Smooth muscle cell (in vitro differentiated cells): ENCODE data around the gene L3MBTL2. TPM values are rescaled to one million over a fixed set of nuclear protein-coding genes. Genes with fewer than 3 reads are reported as not detected.

Source experiments
- DNase-seq: peaks from one replicate; lab custom pipeline; 2025; ENCODE audit not compliant: unreplicated experiment; lab: John Stamatoyannopoulos, UW
- H2AFZ ChIP-seq: fragments of 200-600 bp; sonication (generic); 2 replicates; pipeline ENCODE4 v1.6.0; 2016; ENCODE audit warnings: antibody characterized with exemption, low read depth, mild to moderate bottlenecking
- H3F3A ChIP-seq: fragments of 200-600 bp; sonication (generic); 2 replicates; pipeline ENCODE4 v1.6.0; 2017; ENCODE audit warnings: antibody characterized with exemption, low read depth
- H3K27ac ChIP-seq: fragments of 200-600 bp; sonication (generic); 2 replicates; pipeline ENCODE4 v1.5.1; 2016; ENCODE audit warnings: low read depth, mild to moderate bottlenecking
- H3K27me3 ChIP-seq: fragments of 200-600 bp; sonication (generic); 2 replicates; pipeline ENCODE4 v1.6.1; 2016; ENCODE audit warnings: low read depth, mild to moderate bottlenecking
- H3K36me3 ChIP-seq: fragments of 200-600 bp; sonication (generic); 2 replicates; pipeline ENCODE4 v1.5.1; 2016; ENCODE audit warnings: low read depth
- H3K4me1 ChIP-seq: fragments of 200-600 bp; sonication (generic); 2 replicates; pipeline ENCODE4 v1.5.1; 2016; ENCODE audit warnings: low read depth
- H3K4me2 ChIP-seq: fragments of 200-600 bp; sonication (generic); 2 replicates; pipeline ENCODE4 v1.6.0; 2016; ENCODE audit warnings: mild to moderate bottlenecking
- H3K4me3 ChIP-seq: fragments of 200-600 bp; sonication (generic); 2 replicates; pipeline ENCODE4 v1.5.1; 2016; ENCODE audit warnings: mild to moderate bottlenecking
- H3K79me2 ChIP-seq: fragments of 200-600 bp; sonication (generic); 2 replicates; pipeline ENCODE4 v1.6.0; 2016; ENCODE audit warnings: low read depth, mild to moderate bottlenecking
- H3K9ac ChIP-seq: fragments of 200-600 bp; sonication (generic); 2 replicates; pipeline ENCODE4 v1.6.0; 2016; ENCODE audit warnings: low read depth
- H3K9me3 ChIP-seq: fragments of 200-600 bp; sonication (generic); replicated peaks from 2 replicates; pipeline ENCODE4 v1.5.1; 2016; ENCODE audit warnings: low read depth
- H4K20me1 ChIP-seq: fragments of 200-600 bp; sonication (generic); 2 replicates; pipeline ENCODE4 v1.6.0; 2016; ENCODE audit warnings: low read depth
- CTCF ChIP-seq: fragments of 200-600 bp; sonication (generic); IDR thresholded peaks from 2 replicates; pipeline ENCODE4 v1.5.1; 2017; ENCODE audit warnings: borderline replicate concordance, mild to moderate bottlenecking, antibody characterized with exemption; ENCODE audit not compliant: insufficient read depth, poor library complexity, severe bottlenecking
- WGBS: methylation state at CpG from one replicate; pipeline ENCODE4 v1.1.7; 2016; ENCODE audit warnings: low lambda C conversion rate; 5-methylcytosine and 5-hydroxymethylcytosine counted together
- polyA plus RNA-seq: library from polyadenylated mRNA; unstranded; fragments of >200 nt; fragmentation: Nextera tagmentation; extraction: Ambion mirVana; gene quantifications from 2 replicates; pipeline ENCODE4 v1.2.1, GENCODE V29; 2016
- total RNA-seq: library from RNA; depleted of rRNA; stranded (reverse); fragments of >200 nt; gene quantifications from 2 replicates; pipeline ENCODE4 v1.2.3, GENCODE V29; 2014

Gene L3MBTL2
- total and polyA plus RNA-seq, 2 experiments from 2014 or later: 10.7 to 15.5 TPM

DNA sequence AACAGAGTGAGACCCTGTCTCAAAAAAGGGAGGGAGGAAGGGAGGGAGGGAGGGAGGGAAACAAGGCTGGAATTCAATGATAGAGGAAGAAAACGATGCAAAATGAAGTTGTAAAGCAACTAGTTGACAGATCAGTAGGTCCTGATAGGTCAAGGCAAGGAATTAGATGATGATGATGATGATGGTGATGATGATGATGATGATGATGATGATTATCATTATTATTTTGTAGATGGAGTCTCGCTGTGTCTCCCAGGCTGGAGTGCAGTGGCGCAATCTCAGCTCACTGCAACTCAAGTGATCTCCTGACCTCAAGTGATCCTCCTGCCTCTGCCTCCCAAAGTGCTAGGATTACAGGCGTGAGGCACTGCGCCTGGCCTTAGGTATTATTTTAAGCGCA, 11.3 kb upstream of the L3MBTL2 start:
- no peak overlapping the region for H3K27ac ChIP-seq
- no peak overlapping the region for H3K9ac ChIP-seq
- no peak overlapping the region for H2AFZ ChIP-seq
- no peaks in the 10 kb centered on the region for H3K36me3 ChIP-seq
- TF ChIP-seq CTCF: no peak
- WGBS: 91% methylated on average over 6 of the region's 6 CpGs
- H3K27me3 ChIP-seq: no peaks in the 10 kb centered on the region
- DNase-seq: no peak
- no peaks in the 10 kb centered on the region for H3K79me2 ChIP-seq
- H3K9me3 ChIP-seq: no peaks in the 10 kb centered on the region
- H3K4me2 ChIP-seq: no peak overlapping the region
- no peak overlapping the region for H3K4me3 ChIP-seq
- H3F3A ChIP-seq: no peaks in the 10 kb centered on the region
- no peaks in the 10 kb centered on the region for H4K20me1 ChIP-seq
- no peaks in the 10 kb centered on the region for H3K4me1 ChIP-seq

GRCh38 chr22:41197038-41197972, 7.8 kb upstream of the L3MBTL2 start:
- H3K4me1 ChIP-seq: no peaks in the 10 kb centered on the region
- H3K4me3 ChIP-seq: peak overlapping the region; percentile 74
- H3K36me3 ChIP-seq: no peaks in the 10 kb centered on the region
- H2AFZ ChIP-seq: peak overlapping the region; percentile 86
- peaks cover 7% of the 10 kb centered on the region for H3K27me3 ChIP-seq
- H3F3A ChIP-seq: no peaks in the 10 kb centered on the region
- no peak overlapping the region for H3K27ac ChIP-seq
- no peak for TF ChIP-seq CTCF
- peak; percentile 55 for DNase-seq
- H3K9me3 ChIP-seq: no peaks in the 10 kb centered on the region
- peak overlapping the region; percentile 97 for H3K4me2 ChIP-seq
- H3K9ac ChIP-seq: no peak overlapping the region
- H4K20me1 ChIP-seq: no peaks in the 10 kb centered on the region
- no peaks in the 10 kb centered on the region for H3K79me2 ChIP-seq
- WGBS: under 1% methylated on average over 74 of the region's 91 CpGs

GRCh38 chr22:41198027-41198580, 7.0 kb upstream of the L3MBTL2 start:
- H3K4me3 ChIP-seq: peak overlapping the region; percentile 74
- TF ChIP-seq CTCF: no peak
- H3F3A ChIP-seq: no peaks in the 10 kb centered on the region
- H2AFZ ChIP-seq: peak overlapping the region; percentile 74
- no peaks in the 10 kb centered on the region for H3K36me3 ChIP-seq
- no peak overlapping the region for H3K27ac ChIP-seq
- H3K27me3 ChIP-seq: peaks cover 7% of the 10 kb centered on the region
- no peak overlapping the region for H3K9ac ChIP-seq
- DNase-seq: no peak
- 6% methylated on average over 9 of the region's 9 CpGs for WGBS
- no peaks in the 10 kb centered on the region for H4K20me1 ChIP-seq
- no peaks in the 10 kb centered on the region for H3K79me2 ChIP-seq
- H3K9me3 ChIP-seq: no peaks in the 10 kb centered on the region
- no peaks in the 10 kb centered on the region for H3K4me1 ChIP-seq
- peak overlapping the region; percentile 97 for H3K4me2 ChIP-seq
